ENCODE data around the gene VENTX.

VENTX gene

GRCh38 chr10:133210398-133211140 lies 27.1 kb upstream of the VENTX start:
- Histone ChIP-seq H3K9me3 (ENCODE audit: control insufficient read depth, low read length) (no peaks in the 10 kb centered on the region), H3K27ac (ENCODE audit: low read depth, low read length, severe bottlenecking) (no peak overlapping the region), H3K4me3 (ENCODE audit: extremely low read depth, insufficient read depth, low read length, poor library complexity, severe bottlenecking) (no peak overlapping the region), H3K4me1 (ENCODE audit: control insufficient read depth, insufficient read depth, low read length, poor library complexity, severe bottlenecking) (no peaks in the 10 kb centered on the region), H3K36me3 (ENCODE audit: control insufficient read depth, insufficient read depth, low read length) (no peaks in the 10 kb centered on the region)
- 87 to 98% methylated on average over 13 to 20 of the region's 27 CpGs for WGBS, 2 experiments (ENCODE audit: insufficient coverage in 2 of 2)

GRCh38 chr10:133211141-133211830 lies 26.4 kb upstream of the VENTX start:
- Histone ChIP-seq H3K9me3 (ENCODE audit: control insufficient read depth, low read length) (no peaks in the 10 kb centered on the region), H3K4me3 (ENCODE audit: extremely low read depth, insufficient read depth, low read length, poor library complexity, severe bottlenecking) (no peak overlapping the region), H3K4me1 (ENCODE audit: control insufficient read depth, insufficient read depth, low read length, poor library complexity, severe bottlenecking) (no peaks in the 10 kb centered on the region), H3K36me3 (ENCODE audit: control insufficient read depth, insufficient read depth, low read length) (no peaks in the 10 kb centered on the region), H3K27ac (ENCODE audit: low read depth, low read length, severe bottlenecking) (no peak overlapping the region)
- 88 to 89% methylated on average over 12 to 17 of the region's 25 CpGs for WGBS, 2 experiments (ENCODE audit: insufficient coverage in 2 of 2)

- 90 to 91% methylated on average over 25 to 28 of the region's 34 CpGs for WGBS, 2 experiments (ENCODE audit: insufficient coverage in 2 of 2)
- Histone ChIP-seq H3K4me1 (ENCODE audit: control insufficient read depth, insufficient read depth, low read length, poor library complexity, severe bottlenecking) (no peaks in the 10 kb centered on the region), H3K9me3 (ENCODE audit: control insufficient read depth, low read length) (no peaks in the 10 kb centered on the region), H3K36me3 (ENCODE audit: control insufficient read depth, insufficient read depth, low read length) (no peaks in the 10 kb centered on the region), H3K27ac (ENCODE audit: low read depth, low read length, severe bottlenecking) (no peak overlapping the region), H3K4me3 (ENCODE audit: extremely low read depth, insufficient read depth, low read length, poor library complexity, severe bottlenecking) (no peak overlapping the region)
Observed at GRCh38 chr10:133211959-133212852, 25.4 kb upstream of the VENTX start.

GRCh38 chr10:133212853-133213494 lies 24.7 kb upstream of the VENTX start:
- Histone ChIP-seq H3K36me3 (ENCODE audit: control insufficient read depth, insufficient read depth, low read length) (no peaks in the 10 kb centered on the region), H3K9me3 (ENCODE audit: control insufficient read depth, low read length) (no peaks in the 10 kb centered on the region), H3K4me1 (ENCODE audit: control insufficient read depth, insufficient read depth, low read length, poor library complexity, severe bottlenecking) (no peaks in the 10 kb centered on the region), H3K4me3 (ENCODE audit: extremely low read depth, insufficient read depth, low read length, poor library complexity, severe bottlenecking) (no peak overlapping the region), H3K27ac (ENCODE audit: low read depth, low read length, severe bottlenecking) (no peak overlapping the region)
- 93 to 94% methylated on average over 18 to 19 of the region's 20 CpGs for WGBS, 2 experiments (ENCODE audit: insufficient coverage in 2 of 2)

GRCh38 chr10:133213641-133214467 lies 23.8 kb upstream of the VENTX start:
- WGBS, 2 experiments (ENCODE audit: insufficient coverage in 2 of 2): 91 to 93% methylated on average over 27 to 29 of the region's 32 CpGs
- Histone ChIP-seq H3K9me3 (ENCODE audit: control insufficient read depth, low read length) (no peaks in the 10 kb centered on the region), H3K4me1 (ENCODE audit: control insufficient read depth, insufficient read depth, low read length, poor library complexity, severe bottlenecking) (no peaks in the 10 kb centered on the region), H3K36me3 (ENCODE audit: control insufficient read depth, insufficient read depth, low read length) (no peaks in the 10 kb centered on the region), H3K4me3 (ENCODE audit: extremely low read depth, insufficient read depth, low read length, poor library complexity, severe bottlenecking) (no peak overlapping the region), H3K27ac (ENCODE audit: low read depth, low read length, severe bottlenecking) (no peak overlapping the region)

GRCh38 chr10:133214468-133215410 lies 22.9 kb upstream of the VENTX start:
- 91 to 92% methylated on average over 24 to 26 of the region's 28 CpGs for WGBS, 2 experiments (ENCODE audit: insufficient coverage in 2 of 2)
- Histone ChIP-seq H3K9me3 (ENCODE audit: control insufficient read depth, low read length) (no peaks in the 10 kb centered on the region), H3K36me3 (ENCODE audit: control insufficient read depth, insufficient read depth, low read length) (no peaks in the 10 kb centered on the region), H3K4me1 (ENCODE audit: control insufficient read depth, insufficient read depth, low read length, poor library complexity, severe bottlenecking) (no peaks in the 10 kb centered on the region), H3K27ac (ENCODE audit: low read depth, low read length, severe bottlenecking) (no peak overlapping the region), H3K4me3 (ENCODE audit: extremely low read depth, insufficient read depth, low read length, poor library complexity, severe bottlenecking) (no peak overlapping the region)

- 94% methylated on average over 23 to 27 of the region's 27 CpGs for WGBS, 2 experiments (ENCODE audit: insufficient coverage in 2 of 2)
- Histone ChIP-seq H3K9me3 (ENCODE audit: control insufficient read depth, low read length) (no peaks in the 10 kb centered on the region), H3K27ac (ENCODE audit: low read depth, low read length, severe bottlenecking) (no peak overlapping the region), H3K4me3 (ENCODE audit: extremely low read depth, insufficient read depth, low read length, poor library complexity, severe bottlenecking) (no peak overlapping the region), H3K36me3 (ENCODE audit: control insufficient read depth, insufficient read depth, low read length) (no peaks in the 10 kb centered on the region), H3K4me1 (ENCODE audit: control insufficient read depth, insufficient read depth, low read length, poor library complexity, severe bottlenecking) (no peaks in the 10 kb centered on the region)
Observed at GRCh38 chr10:133215586-133215985, 22.1 kb upstream of the VENTX start.

- Histone ChIP-seq H3K4me3 (ENCODE audit: extremely low read depth, insufficient read depth, low read length, poor library complexity, severe bottlenecking) (no peak overlapping the region), H3K4me1 (ENCODE audit: control insufficient read depth, insufficient read depth, low read length, poor library complexity, severe bottlenecking) (no peaks in the 10 kb centered on the region), H3K27ac (ENCODE audit: low read depth, low read length, severe bottlenecking) (no peak overlapping the region)
Observed at GRCh38 chr10:133216776-133217175, 20.9 kb upstream of the VENTX start.

More at GRCh38 chr10:133216776-133217175, 20.9 kb upstream of the VENTX start:
- Histone ChIP-seq H3K9me3 (ENCODE audit: control insufficient read depth, low read length) (no peaks in the 10 kb centered on the region), H3K36me3 (ENCODE audit: control insufficient read depth, insufficient read depth, low read length) (no peaks in the 10 kb centered on the region)
- 90 to 91% methylated on average over 24 to 25 of the region's 26 CpGs for WGBS, 2 experiments (ENCODE audit: insufficient coverage in 2 of 2)
